ENCODE data around the gene NRL.

The NRL gene

DNA sequence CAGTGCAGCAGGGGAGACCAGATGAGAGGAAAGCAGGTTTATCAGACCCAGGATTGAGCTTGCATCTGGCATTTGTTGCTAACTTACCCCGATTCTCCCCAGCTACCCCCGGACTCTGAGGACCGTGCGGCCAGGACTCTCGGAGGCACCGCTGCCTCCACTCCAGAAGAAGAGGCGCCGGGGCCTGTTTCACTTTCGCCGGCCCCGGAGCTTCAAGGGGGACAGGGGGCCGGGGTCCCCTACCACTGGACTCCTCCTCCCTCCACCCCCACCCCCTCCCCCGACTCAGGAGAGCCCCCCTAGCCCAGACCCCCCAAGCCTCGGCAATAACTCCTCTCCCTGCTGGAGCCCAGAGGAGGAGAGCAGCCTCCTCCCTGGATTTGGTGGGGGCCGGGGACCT, 49.9 kb downstream of the NRL start:
- DNase-seq: no peak

DNA sequence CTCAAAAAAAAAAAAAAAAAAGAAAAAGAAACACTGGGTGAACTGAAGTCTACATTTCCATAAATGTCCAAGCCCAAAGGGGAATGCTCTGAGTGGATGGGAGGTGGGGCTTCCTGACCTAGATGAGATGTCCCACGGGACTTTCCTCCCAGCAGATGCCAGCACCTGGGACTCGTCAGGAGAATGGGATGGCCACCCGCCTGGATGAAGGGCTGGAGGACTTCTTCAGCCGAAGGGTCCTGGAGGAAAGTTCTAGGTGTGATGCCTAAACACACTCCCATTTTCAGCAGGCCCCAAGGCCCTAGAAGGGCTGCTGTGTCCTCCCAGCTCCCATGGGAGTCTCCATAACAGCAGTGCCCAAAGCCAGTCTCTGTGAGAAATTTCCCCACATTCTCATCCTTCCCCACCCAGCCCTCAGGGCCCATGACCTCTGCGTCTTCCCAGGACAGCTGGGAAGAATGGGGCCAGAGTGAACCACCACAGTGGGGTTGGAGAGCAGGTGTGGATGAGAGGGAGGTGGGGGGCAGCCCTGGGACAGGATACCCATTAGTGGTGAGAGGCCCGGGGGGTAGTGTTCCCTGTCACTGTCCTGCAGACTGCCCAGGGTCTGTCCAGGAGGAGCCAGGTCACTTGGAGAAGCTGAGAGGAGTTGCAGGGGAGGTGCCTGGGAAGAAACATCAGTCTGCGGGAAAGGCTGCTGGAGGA, 50.5 kb downstream of the NRL start:
- DNase-seq: no peak

DNA sequence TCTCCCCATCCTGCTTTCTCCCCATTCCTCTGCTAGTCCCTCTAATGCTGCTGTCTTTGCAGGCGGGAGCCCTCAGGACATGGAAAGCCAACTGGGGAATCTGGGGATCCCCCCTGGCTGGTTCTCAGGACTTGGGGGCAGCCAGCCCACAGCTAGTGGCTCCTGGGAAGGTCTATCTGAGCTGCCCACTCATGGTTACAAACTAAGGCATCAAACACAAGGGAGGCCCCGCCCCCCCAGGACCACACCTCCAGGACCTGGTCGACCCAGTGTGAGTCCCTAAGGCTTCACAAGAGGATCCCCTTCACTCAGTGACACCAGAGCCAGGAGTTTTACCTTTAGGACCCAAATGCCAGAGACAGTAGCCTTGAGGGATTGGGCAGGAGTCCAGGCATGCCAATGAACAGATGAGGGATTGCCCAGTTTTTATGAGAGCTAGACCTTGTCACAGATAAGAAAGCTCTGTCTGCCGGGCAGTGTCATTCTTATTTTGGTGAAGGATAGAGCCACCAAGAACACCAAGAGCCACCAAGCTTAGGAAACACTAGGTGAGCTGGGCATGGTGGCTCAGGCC, 51.4 kb downstream of the NRL start:
- no peak for DNase-seq

DNA sequence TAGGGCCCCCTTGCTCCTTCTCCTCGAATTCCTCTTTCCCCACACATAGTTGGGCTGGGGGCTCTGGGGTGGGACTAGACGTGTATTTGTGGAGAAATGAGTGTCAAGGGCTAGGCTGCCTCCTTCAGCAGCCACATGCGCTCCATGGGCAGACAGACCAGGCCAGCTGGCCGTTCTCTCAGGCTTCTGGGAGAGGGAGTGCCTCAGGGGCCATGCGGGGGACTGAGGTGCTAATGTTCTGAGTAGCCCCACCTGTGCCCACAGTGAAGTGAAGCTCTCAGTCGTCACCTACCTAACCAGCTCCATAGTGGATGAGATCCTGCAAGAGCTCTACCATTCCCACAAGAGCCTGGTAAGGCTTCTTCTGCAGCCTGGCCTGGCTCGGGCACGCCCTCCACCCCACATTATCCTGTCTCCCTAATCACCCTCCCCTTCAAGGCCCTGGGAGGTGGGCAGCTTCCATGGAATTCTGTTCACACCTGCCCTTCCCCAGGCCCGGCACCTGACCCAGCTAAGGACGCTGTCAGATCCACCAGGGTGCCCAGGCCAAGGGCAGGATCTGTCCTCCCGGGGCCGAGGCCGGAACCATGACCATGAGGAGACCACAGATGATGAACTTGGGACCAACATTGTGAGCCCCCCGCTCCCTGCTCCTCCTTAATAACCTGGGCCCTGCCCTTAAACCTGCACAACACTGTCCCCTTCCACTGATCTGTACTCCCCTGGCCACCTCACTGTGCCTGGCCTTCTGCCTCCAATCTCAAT, 52.4 kb downstream of the NRL start:
- DNase-seq: no peak

DNA sequence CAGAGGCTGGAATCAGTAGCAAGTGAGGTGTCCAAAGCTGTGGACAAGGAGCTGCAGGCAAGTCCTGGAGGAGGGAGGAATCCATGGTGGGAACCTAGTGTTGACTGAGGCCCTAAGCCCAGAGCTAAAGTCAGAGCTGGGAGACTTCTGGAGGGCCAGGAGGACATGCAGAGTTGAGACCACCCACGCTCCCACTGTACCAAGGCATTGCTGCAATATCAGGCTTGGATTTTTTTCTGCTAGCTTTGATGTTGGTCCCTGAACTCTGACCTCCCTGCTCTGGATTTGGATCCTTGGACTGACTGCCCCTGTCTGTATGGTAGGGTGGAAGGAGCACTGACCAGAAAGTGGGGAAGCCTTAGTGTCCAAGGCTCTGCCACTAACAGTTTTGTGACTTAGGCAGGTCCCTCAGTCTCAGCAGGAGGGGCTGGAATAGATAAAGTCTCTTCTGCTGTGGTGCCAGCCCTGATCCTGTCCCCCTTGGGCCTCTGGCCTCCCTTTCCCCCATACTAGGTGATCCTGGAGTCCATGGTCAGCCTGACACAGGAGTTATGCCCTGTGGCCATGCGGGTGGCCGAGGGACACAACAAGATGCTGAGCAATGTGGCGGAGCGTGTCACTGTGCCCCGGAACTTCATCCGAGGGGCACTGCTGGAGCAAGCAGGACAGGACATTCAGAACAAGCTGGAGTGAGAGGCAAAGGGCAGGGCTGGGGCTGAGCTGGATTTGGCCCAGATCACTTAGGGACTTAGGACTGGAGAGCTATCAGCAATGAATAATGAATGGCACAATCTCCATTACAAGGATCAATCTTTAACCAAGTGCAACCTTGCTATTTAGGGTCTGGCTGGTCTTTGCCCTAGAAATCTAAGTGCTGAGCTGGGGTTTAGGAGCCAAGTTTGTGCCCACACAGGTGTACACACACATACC, 53.5 kb downstream of the NRL start:
- no peak for DNase-seq

DNA sequence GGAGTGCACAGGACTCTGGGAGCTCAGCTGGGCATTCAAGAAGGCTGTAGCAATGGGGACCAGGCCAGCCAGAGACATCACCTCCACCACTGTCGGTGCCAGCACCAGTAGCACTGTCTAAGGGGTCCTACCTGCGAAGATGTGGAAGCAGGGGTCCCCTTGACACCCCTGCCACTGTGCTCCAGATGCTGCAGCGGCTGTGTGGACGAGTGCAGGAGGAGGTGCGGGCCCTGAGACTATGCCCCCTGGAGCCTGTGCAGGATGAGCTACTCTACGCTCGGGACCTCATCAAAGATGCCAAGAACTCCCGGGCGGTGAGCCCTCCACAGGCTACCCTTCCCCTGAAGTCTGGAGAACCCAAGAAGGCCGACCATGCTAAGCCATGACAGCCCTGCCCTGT, 54.3 kb downstream of the NRL start:
- no peak for DNase-seq

DNA sequence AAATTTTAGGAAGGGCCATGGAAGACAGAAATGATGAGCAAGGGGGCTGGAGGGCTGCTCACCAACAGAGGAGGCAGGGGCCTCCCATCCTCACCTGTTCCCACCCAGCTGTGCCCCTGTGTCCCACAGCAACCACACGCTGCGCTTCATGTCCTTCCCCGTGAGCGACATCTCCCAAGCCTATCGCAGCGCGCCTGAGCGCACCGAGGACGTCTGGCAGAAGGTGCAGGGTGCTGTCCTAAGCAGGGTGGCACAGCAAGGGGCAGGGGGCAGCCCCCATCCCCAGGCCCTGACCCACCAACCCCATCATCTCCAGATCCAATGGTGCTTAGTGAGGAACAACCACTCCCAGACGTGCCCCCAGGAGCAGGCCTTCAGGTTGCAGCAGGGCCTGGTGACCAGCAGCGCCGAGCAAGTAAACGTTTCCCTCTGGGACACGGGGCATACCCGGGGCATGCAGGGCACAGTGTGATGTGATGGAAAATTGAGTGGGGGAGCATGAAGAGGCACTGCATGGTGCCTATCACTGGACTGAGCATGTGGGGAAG, 54.8 kb downstream of the NRL start:
- DNase-seq: no peak

DNA sequence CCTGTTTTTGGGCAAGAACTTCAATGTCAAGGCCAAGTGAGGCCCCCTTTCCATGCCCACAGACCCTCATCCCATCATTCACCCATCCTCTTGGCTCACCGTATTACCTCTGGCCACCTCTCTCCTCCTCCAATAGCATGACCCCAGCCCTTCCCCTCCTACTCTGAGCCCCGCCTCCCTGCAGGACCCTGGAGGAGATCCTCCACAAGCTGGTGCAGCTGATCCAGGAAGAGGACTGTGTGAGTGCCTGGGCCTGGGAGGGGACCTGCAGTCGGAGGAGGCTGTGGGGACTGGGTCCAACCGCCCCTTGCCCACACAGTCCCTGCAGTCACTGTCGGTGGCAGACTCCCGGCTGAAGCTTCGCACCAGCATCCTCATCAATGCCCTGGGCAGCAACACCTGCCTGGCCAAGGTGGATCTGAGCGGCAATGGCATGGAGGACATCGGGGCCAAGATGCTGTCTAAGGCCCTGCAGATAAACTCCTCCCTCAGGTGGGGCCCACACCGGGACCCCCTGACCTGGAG, 55.7 kb downstream of the NRL start:
- DNase-seq: no peak

DNA sequence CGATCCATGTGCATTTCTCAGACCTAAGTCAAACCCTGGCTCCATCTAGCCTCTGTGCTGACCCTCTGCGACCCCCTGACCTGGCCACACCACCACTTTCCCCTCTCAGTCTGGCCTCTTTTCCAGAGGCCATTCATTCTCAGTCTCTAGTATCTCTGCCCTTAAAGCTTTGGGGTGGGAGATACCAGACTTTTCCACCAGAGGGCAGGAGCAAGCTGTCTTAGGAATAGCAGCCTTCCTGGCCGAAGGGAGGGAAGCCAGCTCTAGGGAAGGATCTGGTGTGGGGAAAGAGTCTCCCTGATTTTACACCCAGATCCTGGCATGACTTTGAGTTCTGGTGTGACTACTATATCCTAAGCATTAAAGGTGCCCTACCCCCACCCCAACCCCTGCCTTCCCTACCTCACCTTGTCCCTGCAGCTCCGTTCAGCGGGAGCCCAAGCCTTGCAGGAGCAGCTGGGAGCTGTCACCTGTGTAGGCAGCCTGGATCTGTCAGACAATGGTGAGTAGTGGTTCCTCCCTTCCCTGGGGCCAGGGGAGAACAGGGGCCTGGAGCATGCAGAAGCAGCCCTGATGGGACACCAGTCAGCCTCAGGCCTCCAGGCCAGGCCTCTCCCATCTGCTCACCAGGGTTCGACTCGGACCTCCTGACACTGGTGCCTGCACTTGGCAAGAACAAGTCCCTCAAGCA, 56.3 kb downstream of the NRL start:
- DNase-seq: peak in 1 of 2 donors; percentile 66

DNA sequence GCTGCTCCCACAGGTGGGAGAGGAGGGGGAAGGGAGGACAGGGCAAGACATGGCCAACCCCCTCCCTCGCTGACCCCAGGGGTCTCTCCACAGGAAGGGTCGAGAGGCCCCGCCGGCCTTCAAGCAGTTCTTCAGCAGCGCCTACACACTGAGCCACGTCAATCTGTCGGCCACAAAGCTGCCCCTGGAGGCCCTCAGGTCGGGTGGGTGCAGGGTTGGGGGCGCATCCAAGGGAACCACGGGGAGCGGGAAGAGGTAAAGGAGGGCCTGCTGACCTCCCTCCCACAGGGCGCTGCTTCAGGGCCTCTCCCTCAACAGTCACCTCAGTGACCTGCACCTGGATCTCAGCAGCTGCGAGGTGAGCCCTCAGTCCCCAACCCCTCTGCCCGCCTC, 56.9 kb downstream of the NRL start:
- no peak for DNase-seq

DNA sequence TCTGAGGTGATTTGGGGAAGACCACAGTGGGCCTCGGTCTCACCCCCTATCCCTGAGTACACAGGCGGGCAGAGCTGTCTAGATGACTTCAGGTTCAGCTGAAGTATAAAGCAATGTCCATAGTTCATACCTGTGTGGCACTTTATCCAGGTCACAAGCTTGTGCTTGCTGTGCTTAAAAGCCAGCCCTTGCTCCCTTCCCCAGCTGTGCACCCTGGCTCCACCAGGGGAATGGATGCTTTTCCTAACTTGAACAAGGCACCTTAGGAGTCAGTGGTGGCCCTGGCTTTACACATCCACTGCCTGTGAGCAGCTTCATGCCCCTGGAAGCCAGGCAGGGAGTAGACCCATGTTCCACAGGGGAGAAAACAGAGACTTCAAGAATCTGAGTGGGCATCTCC, 57.5 kb downstream of the NRL start:
- DNase-seq: no peak

DNA sequence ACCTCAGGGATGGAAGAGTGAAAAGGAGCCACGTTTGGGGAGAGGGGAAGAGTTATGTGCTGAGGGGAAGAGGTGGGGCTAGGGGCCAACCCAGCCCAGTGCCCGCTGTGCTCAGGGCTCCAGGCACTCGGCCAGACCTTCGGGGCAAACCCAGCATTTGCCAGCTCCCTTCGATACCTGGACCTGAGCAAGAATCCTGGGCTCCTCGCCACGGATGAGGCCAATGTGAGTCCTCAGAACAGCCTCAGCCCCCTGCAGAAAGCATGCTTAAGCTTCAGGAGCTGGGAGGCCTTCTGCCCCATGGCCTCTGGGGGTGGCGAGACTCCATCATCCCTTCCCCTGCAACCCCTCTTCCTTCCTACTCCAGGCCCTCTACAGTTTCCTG, 58.0 kb downstream of the NRL start:
- DNase-seq: no peak

DNA sequence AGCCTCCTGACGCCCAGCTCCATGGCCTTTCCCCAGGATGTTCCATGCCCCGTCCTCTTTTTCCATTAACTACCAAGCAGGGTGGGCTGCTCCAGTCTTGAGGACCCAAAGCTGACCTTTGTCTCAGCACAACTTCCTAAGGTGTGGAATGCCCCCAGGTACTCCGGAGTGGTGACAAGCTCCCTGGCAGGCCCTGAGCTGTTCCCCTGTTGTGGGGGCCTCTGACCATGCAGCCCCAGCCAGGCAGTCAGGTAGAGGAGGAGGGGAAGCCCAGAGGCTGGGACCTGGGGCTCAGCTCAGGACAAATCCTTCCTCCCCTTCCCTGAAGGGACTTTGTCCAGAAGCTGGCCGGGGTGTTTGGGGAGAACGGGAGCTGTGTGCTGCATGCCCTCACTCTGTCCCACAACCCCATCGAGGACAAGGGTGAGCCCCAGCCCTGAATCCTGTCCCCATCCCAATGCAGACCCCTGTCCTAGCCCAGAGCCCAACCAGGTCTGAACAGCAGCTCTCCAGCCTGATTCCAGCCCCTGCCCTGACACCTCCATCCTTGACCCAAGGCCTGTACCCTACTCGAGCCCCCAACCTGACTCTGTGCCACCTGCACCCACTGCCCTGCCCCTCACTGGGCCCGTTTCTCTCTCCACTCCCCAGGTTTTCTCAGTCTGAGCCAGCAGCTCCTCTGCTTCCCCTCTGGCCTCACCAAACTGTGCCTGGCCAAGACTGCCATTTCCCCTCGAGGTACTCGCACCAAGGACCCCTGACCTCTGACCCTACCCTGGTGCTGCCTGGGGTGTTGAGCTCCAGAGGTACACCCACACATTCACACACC, 58.6 kb downstream of the NRL start:
- DNase-seq: no peak

DNA sequence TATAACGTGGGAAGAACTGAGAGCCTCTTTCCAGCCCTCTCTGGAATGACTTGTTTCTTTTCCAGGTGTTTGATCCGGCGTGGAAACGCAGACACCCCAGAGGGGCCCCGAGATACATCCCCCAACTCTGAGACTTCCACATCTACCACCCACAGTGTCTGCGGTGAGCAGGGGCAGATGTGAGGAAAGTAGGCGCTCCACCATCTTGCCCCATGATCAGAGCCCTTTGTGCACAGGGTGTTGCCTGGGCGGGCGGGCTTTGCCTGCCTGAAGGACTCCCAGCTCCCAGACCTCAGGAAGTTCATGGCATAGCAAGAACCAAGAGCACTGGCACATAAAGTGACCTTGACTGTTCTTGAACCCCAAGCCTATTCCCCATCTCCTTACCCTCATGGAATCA, 60.1 kb downstream of the NRL start:
- DNase-seq: no peak

DNA sequence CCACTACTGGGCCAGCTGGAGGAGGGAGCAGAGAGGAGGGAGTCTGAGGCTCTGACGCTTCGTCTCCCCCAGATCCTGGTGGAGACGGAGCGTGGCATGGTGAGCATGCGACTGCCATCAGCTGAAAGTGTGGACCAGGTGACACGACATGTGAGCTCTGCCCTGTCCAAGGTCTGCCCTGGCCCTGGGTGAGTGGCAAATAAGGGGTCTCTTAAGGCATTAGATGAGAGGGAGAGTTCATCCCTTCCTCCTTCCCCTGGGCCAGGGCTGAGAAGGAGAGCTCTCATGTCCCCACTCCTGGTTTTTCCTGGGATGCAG, 60.5 kb downstream of the NRL start:
- DNase-seq: no peak

DNA sequence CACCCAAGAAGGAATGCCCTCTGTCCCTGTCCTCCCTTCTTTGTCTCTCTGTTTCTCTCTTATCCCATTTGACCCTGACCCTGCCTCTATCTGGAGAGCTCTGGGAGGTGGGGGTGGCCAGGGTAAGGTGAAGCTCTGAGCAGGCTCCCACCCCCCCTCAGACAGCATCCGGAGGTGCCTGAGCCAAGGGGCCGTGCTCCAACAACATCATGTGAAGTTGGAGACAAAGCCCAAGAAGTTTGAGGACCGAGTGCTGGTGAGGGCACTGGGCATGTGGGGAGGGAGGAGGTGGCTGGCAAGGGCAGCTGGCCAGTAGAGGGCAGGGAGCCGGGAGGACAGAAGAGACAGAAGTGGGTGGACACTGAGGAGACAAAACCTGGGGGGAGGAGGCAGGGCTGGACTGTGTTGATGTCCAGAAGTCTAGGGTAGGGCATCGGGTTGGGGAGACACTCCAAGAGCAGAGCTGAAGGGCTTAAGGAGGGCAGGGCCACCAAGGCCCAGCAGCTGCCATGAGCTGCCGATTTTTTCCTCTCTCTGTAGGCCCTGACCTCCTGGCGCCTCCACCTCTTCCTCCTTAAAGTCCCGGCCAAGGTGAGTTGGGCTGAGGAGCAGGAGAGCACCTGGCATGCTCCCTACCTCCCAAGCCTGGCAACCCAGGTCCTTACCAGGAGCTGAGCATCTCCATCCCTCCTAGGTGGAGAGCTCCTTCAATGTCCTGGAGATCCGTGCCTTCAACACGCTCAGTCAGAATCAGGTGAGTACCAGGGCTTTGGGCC, 61.0 kb downstream of the NRL start:
- no peak for DNase-seq

DNA sequence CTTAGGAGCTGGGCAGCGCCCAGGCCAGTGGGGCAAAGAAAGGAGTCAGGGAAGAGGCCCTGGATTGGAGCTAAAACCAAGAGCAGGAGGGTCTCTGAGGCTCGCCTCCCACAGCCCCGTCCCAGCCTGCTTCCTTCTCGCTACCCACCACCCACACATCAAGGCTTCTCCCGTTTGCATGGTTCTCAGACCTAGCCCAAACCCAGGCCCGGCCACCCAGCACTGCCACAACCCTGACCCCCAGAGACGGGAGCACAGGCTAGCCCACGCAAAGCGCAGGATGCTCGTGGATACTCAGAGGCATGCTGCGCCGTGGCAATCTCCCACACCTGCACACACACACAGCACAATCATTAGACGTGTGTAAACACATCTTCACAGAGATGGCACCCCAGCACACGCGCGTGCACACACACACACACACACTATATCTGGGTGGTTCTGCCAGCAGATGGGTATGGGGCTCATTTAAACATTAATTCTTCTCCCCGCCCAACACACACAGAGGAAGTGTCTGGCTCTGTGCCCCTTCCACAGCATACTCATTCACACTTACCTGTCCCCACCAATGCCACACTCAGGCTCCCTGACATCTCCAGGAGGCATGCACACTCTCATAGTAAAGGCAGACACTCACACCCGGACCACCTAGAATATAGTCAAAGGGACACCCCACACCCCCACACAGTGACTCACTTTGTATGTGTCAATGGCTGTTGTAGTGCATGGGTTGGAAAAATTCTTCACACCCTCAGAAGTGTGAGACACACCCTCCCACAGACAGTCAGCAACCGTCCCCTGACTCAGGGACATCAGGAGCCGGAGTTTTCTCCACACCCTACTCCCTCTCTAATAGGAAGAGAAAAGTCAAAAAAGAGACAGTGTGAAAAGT, 61.8 kb downstream of the NRL start:
- peak; percentile 66 to 70 for DNase-seq

DNA sequence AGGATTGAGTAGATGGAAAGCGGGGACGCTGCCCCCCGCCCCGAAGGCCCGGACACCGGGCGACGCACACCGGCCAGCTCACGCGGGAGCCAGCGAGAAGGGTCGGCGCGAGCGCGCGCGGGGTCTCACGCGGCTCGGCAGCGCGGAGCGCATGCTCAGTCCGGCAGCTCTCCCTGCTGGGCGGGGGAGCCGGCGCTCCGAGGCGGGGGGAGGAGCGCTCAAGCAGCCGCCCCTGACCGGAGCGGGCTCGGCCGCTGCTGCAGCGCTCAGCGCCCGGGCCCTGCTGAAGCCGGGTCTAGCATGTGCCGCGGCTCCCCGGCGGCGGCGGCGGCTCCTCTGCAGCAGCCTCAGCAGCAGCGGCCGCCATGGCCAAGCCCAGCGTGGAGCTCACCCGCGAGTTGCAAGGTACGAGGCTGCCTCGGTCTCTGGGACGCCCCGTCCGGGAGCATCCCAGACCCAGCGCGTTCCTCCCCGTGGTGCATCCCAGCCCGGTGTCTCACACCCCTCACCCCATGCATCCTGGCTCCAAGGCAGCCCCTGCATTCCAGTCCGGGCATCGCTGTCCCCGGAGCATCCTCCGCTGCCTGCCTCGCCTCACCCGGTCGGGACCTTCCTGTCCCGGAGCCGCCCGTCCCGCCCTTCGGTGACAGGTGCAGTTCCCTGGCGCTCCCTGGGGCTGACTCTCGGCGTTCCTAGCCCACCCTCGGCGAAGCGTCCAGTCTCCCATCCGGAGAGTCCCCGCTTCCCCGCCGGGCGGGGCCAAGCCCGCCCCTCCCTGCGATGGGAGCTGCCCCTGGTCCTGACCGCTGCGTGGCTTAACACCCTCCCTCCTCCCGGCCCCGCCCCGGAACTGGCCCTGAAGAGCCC, 62.7 kb downstream of the NRL start, which contains the start of gene CARMIL3:
CARMIL3 (plus strand) TSS at position 221 of the 867 bp plus-strand sequence; CDS start at position 366, 145 bp downstream.
- DNase-seq: peak; percentile 46 to 63
